RPMI7951 (cell line): ENCODE results near the gene MMP7. TPM values are rescaled to one million over a fixed set of nuclear protein-coding genes. Genes with fewer than 3 reads are reported as not detected.

Source experiments
- DNase-seq: peaks from one replicate; pipeline ENCODE4 v3.0.0-alpha.2; 2012; ENCODE audit warnings: low read depth
- total RNA-seq: library from RNA; depleted of rRNA; stranded (reverse); fragments of >200 nt; shearing (Covaris generic); gene quantifications from 2 replicates; pipeline ENCODE4 v1.2.3, GENCODE V29; 2014

The MMP7 gene
- total RNA-seq, 1 experiment from 2014 or later, result not detected

DNA sequence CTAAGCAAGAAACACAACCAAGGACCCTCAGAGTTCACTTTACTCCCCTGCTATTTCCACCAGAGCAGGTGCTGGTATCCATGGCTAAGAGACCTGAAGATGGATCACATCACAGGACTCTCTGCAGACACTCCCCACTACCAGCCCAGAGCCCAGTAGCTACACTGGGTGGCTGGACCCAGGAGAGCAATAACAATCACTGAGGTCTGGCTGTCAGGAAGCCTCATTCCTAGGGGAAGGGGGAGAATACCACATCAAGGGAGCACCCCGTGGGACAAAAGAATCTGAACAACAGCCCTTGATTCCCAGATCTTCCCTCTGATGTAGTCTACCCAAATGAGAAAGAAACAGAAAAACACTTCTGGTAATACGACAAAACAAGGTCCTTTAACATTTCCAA lies 9.0 kb upstream of the MMP7 start:
- no peak for DNase-seq

DNA sequence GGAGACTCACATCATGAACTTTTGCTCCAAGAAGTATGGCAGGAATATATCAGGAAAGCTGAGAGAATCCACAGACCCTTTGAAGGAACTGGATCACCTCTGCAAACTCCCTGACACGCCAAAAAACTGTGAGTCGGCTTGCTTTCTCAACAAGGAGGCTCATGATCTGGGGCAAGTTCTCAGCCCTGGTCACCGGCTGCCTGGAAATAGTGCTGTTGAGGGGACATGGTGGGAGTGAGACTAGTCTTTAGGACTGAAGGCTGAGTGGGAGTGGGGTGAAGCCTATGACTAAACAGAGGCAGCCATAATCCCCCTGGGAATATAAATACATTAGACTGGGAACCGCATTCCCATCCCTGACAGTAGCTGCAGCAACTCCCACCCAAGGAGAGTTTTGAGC lies 8.4 kb upstream of the MMP7 start:
- DNase-seq, result no peak

- DNase-seq, result no peak
These were observed 3.8 kb upstream of the MMP7 start for GRCh38 chr11:102534261-102534872.

DNA sequence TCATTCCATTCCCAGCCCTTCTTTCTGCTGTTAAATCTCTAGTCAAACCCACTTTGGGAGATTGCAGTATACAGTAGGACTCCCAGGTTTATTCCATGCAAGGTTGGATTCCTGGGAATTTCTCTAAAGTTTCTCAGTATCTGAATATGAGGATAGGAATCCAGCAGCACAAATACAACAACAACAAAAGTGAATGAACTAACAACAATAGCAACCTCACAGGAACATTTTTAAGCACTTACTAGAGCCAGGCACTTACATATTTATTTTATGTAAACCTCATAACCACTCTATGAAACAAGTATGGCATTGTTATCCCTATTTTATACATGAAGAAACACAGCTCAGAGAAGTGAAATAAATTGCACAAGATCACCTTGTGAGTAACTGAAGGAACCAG lies 1.9 kb downstream of the MMP7 start:
- DNase-seq, result no peak

- peak; percentile 34 for DNase-seq
These were observed 2.9 kb downstream of the MMP7 start for GRCh38 chr11:102527684-102528083.

DNA sequence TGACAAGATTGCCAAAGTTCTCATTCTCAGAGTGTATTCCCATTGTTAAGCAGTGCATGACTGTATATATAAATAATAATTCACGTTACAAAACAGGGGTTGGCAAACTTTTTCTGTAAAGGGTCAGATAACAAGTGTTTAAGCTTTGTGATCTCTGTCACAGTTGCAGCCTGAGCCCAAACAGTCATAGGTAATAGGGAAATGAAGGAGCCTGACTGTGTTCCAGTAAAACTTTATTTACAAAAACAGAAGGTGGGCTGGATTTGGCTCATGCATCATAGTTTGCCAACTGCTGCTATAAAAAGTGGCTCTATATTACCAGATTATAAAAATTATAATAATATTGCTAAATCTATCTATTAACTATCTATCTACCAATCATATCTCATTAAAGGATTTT lies 3.5 kb downstream of the MMP7 start:
- DNase-seq, result no peak

- no peak for DNase-seq
These were observed 6.7 kb downstream of the MMP7 start for GRCh38 chr11:102523887-102524286.

GRCh38 chr11:102523189-102523570 lies 7.4 kb downstream of the MMP7 start:
- no peak for DNase-seq

DNA sequence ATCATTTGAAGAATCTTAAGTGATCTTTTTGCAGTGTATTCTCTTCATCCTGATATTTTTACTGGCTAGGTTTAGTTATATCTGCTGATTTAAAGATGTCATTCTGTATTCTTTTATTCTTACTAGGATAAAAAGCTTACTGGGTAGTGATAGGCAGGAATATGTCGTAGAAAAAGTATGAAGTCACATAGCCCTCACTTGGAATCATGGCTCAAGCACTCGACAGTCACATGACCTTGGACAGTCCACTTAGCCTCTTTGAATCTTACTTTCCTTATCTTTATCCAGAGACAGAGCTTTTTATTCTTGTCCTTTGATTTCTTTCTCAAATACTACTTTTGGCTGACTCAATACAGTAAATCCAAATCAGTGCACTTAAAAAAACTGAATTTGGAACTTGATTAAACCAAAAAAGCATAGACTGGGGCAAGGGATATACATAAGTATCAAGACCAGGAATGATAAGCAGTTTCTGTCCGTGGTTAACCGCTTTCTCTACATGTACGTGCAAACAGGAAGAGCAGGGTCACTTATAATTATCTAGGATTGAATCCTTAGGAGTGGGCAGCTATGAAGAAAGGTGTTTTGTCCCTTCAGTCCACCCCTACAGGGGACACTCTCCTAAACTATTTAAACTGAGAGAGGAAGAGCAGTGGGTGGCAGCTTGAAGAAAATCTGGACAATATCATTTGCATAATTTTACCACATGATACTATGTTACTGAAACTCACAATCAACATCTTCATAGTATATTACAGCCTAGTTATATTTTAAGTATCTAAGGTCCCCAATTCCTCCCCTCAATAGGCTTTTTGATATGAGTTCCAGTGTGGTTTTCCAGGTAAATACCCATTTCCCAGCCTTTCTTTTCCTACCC lies 8.0 kb downstream of the MMP7 start:
- DNase-seq, result peak; percentile 40

- DNase-seq, result no peak
These were observed 9.4 kb downstream of the MMP7 start for GRCh38 chr11:102521121-102521520.

GRCh38 chr11:102520514-102520913 lies 10.0 kb downstream of the MMP7 start:
- no peak for DNase-seq

GRCh38 chr11:102518296-102519094 lies 12.1 kb downstream of the MMP7 start:
- DNase-seq, result no peak

DNA sequence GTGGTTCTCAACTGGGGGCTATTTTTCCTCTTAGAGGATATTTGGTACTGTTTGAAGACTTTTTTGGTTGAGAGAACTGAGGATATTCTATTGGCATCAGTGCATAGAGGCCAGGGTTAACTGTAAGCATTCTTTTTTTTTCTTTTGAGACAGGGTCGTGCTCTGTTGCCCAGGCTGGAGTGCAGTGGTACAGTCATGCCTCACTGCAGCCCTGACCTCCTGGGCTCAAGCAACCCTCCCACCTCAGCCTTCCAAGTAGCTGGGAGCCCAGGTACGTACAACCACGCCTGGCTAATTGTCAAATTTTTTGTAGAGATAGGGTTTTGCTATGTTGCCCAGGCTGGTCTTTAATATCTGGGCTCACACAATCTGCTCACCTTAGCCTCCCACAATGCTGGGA lies 12.9 kb downstream of the MMP7 start:
- no peak for DNase-seq

DNA sequence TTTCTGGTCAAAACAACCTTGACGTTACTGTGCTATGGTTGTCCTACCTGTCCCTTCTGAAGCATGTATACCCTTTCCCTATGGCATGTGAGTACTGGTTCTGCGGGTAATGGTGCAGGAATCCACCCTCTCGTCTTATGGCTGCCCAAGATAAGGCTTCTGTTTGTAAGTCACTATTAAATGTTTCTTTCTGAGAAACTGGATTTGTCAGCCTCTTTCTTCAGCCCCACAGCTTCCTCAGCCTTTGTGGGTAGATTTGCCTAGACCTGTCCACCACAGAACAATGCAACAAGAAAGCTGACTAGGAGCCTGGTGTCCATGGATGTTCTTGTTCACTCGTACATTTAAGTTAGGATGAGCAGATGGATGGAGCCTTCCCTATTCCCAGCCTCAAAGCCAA lies 14.4 kb downstream of the MMP7 start:
- no peak for DNase-seq

GRCh38 chr11:102513869-102514268 lies 16.7 kb downstream of the MMP7 start:
- peak; percentile 45 for DNase-seq

GRCh38 chr11:102510439-102511135 lies 20.0 kb downstream of the MMP7 start:
- no peak for DNase-seq

- DNase-seq, result peak; percentile 49
These were observed 27.7 kb downstream of the MMP7 start for GRCh38 chr11:102502831-102503230.

DNA sequence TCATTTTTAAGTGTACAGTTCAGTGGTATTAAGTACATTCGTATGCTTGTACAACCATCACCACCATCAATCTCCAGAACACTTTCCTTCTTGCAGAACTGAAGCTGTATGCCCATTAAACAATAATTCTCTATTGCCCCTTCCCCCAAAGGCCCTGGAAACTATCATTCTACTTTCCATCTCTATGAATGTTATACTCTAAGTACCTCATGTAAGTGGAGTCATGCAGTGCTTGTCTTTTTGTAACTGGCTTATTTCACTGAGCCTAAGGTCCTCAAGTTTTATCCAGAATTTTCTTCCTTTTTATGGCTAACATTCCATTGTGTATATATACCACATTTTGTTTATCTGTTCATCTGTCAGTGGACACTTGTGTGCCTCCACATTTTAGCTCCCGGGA lies 29.7 kb downstream of the MMP7 start:
- no peak for DNase-seq

- DNase-seq, result no peak
These were observed 30.6 kb downstream of the MMP7 start for GRCh38 chr11:102499931-102500330.

- DNase-seq, result no peak
These were observed 31.4 kb downstream of the MMP7 start for GRCh38 chr11:102499151-102499550.

DNA sequence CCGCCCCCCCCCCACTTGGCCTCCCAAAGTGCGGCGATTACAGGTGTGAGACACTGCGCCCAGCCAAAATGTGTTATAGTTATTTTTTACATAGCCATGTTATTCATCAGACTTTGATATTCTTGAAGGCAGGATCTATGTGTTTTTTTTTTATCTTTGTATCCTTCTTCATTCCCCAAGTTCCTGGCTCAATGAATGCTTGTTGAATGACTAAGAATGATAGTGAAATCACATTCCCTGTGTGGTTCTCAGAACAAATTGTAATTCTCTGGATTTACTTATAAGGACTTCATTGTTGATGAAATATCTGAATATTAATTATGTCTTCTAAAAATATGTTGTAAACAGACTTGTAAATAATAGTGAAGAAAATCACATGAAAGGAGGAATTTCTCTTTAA lies 33.5 kb downstream of the MMP7 start:
- DNase-seq, result no peak
